ENCODE measurements around the gene CNRIP1.
"Not testable (repeated sequence)": the region's sequence is repeated elsewhere in the genome, so short reads cannot be mapped to it uniquely, and the experiment has no call there.

The CNRIP1 gene, protein sequence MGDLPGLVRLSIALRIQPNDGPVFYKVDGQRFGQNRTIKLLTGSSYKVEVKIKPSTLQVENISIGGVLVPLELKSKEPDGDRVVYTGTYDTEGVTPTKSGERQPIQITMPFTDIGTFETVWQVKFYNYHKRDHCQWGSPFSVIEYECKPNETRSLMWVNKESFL

DNA sequence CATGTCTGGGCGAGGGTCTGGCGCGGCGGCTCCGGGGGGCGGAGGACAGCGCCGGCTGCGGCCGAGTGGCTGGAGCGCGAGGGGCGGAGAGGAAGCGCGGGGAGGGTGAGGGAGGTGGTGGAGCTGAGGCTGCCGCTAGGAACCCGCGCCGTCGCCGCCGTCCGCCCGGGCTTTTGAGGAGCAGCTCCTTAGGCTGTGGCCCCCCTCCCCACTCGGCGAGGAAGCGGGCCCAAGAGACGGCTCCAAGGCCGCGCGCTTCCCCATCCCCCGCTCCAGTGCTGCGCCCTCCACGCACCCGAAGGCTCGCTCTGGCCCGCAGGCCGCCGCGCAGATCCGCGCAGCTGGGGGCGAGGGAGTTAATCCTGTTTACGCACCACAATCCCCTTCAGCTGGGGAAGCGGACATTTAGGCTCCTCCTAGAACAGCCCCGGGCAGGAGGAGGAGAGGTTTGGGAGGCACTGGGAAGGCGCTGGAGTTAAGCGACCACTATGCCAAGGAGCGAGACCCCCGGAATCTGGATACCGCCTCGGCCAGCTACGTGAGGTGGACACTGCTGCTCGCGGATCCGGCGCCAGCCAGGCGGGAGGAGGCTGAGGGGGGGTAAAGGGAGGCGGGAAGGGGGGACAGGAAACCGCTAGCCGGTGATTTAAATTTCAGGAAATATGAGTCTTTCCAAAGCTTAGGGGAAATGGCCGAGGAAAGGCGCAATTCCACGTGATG lies at the start of gene CNRIP1:
Gene CNRIP1, minus strand, starts transcription at position 552 of the 720 bp plus-strand sequence. Its CDS starts 549 bp downstream, at position 3.
- peak; percentile 59 for DNase-seq

DNA sequence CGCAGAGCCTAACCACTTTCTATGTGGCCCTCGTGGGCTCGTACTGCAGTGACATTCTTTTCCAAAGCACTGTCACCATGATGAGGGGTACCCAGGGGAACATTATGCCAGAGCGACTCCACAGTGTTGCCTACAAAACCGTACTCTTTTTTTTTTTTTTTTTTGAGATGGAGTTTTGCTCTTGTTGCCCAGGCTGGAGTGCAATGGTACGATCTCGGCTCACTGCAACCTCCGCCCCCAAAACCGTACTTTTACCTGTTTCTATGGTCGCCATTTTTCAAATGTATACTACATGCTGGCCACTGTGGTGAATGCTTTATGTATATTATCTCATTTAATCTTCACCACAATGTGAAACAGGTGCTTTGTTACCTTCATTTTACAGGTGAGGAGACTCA lies 49.6 kb upstream of the CNRIP1 start:
- no peak for DNase-seq

DNA sequence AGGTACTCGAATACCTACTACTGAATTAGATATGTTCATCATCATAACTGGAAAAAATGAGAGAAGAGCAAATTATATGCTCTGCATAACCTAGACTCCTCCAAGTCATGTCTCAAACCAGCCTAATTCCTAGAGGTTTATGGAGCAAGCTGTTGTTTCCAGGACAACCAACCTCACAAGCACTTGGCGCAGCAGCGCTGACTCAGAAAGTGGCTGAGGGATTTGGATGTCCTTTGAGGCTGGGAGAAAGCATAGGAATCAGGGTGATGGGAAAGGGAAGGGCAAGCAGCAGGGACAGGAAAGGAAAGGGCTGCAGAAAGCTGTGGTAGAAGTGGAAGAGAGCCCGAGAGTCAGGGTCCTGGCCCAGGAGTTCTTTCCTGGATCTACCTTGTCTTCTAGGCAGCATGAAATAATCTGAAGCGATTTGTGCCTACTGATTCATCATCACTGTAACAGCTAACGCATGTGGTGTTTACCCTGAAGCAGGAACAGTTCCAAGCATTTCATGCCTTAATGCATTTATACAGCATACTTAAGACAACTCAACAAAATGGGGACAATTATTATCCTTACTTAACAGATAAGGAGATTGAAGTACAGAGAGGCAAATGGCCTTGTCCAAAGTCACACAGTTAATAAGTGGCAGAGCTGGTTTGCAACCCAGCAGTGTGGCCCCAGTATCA lies 49.0 kb upstream of the CNRIP1 start:
- DNase-seq = no peak

DNA sequence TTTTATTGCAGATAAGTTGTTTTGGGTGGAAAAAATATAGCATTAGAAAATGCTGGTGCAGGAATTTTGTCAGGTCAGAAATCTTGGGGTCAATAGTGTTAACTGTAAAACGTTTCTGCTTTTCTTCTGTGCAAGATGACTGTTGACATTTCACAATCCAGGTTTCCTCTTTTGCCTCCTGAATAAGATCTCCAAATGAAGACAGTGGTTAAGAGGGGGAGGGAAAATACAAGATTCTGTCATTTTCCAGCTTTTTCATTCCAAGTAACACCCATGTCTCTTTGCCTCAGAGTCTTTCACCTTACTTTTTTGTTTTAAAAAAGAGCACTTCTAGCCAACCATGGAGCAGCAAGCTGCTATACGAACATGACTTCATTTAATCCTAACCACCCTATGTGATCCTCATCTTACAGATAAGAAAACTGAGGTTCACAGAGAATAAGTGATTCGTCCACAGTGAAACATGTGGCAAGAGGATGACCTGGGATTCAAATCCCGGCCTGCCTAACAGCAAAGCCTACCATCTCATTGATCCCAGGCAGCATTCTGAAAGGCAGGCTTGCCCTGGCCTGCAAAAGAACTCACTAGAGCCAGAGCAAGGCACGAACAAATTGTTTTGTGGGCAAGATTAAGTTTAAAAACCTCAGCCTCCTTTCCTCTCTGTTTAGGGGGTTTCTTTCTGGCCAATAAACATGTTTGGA lies 48.4 kb upstream of the CNRIP1 start:
- no peak for DNase-seq

DNA sequence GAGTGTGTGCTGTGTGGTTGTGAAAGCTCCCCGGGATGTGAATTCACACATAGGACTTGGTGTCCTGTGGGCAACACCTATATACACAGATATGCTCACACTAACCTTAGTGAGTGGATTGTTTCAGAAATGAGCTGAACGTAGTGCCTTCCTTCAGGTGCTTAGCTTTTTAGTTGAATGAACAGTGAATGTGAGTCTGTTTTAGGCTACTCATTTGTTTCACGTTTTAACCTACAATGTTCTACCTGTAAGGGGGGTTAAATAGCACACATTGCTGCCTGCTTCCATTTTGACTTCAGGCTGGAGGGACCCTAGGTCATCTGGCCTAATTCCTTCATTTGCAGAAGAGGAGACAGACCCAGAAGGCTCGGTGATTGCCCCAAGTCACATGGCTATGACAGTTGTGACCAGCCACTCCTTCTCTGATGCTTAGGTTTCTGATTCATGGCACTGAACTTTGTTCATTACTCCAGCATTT lies 46.4 kb upstream of the CNRIP1 start:
- DNase-seq = no peak

DNA sequence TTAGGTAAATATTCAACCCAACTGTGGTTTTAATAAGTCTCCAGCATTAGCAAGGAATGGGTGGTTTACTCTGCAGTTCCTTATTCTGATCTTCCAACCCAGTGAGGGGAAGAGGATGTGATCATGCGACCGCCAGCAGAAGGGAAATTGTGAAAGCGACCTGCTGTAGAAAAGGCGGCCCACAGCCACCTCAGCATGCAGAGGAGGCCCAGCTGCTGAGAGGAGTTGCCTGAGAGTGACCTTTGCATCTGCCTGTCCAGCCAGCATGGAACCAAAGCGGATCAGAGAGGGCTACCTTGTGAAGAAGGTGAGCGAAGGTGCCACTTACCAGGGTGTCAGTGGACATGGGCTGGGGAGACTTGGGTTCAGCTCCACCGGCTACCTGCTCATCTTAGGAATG lies 45.3 kb upstream of the CNRIP1 start, which contains the start of gene PLEK:
Gene PLEK, plus strand, starts transcription at position 196 of the 400 bp plus-strand sequence. Its CDS starts 70 bp downstream, at position 266.
- no peak for DNase-seq

DNA sequence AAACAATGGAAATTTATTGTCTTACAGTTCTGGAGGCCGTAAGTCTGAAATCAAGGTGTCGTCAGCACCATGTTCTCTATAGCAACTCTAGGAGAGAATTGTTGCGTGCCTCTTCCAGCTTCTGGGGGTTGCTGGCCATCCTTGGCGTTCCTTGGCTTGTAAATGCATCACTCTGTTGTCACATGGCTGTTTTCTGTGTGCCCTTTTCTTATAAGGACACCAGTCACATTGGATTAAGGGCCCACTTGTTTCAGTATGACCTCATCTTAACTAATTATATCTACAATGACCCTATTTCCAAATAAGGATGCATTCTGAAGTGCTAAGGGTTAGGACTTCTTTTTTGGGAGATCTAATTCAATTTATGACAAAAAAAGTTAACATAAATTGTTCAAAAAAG lies 44.0 kb upstream of the CNRIP1 start:
- DNase-seq = no peak

DNA sequence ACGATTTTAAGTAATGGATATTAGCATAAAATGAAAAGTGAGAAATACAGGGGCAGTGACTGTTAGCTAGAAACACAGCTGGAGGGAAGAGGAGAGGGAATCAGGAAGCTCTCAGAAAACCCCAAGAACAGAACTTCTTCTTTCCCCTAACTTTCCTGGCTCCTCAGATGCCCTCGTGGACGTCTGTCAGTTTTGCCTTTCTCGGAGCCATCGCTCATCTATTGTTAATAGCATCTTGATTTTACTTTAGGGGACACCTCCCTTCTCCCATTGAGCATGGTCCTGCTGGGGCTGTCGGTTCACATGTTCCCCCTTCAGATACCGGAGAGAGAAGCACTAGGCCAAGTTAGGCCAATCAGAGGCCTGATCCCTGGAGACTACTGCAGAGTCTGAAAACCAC lies 43.0 kb upstream of the CNRIP1 start:
- DNase-seq = no peak

DNA sequence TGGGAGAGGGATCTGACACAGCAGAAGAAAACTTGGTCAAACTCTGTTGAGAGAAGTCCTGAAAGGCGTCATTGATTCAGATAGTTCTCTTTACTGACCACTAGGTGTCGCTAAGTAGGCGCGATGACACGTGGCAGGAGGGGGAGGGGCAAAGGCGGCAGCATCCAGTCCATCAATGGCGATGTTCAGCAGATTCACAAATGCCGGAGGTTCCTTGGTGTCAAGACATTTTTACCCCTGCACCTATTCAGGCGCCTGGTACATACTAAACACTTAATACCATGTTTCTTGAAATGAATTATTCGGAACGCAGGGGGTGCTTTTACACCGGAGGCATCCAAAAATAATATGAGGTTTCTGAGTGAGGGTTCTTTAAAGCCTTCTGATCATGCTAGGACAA lies 42.3 kb upstream of the CNRIP1 start:
- DNase-seq = no peak

DNA sequence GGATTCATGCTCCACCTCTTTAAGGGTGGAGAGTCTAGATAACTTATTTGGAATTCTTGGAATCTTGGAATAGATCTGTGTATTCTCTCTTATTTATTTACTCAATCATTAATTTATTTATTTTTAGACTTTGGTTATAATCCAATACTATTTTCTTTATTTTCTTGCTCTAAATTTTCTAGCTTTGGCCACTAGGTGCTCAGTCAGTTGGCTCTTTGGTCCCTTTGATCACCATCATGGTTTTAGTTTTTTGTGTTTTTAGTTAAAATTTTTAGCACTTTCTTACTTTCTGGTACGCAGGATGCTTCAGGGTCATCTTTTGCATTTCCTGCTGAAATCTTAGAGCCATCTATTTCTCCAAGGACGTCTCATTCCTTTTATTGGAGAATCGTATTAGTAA lies 40.1 kb upstream of the CNRIP1 start:
- no peak for DNase-seq

DNA sequence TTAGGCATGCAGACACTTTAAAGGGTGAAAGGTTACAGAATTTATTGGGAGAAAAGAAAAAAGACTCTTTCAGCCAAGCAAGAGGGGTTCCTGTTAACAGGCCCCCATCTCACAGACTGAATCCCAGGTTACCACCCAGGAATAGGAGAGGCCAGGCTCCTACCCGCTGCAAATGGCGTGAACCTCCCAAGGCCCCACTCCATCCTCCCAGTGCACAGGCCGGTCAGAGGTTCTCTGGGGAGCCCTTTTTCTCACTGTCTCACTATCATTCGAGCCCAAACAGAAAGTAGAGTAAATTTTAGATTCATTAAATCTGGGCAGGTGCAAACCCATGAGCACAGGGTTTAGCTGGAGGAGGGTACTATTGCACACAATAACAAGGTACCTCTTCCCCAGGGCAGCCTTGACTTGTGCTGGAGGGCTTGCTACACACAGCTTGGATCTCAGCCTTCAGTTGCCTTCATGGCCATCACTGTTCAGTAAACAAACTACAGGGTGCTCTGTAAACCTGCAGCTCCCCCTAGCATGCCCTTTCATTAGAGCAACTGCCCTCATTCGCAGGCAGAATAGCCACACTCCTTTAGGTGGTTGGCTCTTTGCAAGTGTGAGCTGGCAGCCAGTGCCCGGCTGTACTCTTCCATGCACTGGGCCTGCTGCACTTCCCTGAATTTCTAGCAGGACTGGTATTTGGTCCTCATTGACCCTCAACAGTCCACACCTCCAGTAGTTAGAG lies 38.0 kb upstream of the CNRIP1 start:
- peak; percentile 23 for DNase-seq

DNA sequence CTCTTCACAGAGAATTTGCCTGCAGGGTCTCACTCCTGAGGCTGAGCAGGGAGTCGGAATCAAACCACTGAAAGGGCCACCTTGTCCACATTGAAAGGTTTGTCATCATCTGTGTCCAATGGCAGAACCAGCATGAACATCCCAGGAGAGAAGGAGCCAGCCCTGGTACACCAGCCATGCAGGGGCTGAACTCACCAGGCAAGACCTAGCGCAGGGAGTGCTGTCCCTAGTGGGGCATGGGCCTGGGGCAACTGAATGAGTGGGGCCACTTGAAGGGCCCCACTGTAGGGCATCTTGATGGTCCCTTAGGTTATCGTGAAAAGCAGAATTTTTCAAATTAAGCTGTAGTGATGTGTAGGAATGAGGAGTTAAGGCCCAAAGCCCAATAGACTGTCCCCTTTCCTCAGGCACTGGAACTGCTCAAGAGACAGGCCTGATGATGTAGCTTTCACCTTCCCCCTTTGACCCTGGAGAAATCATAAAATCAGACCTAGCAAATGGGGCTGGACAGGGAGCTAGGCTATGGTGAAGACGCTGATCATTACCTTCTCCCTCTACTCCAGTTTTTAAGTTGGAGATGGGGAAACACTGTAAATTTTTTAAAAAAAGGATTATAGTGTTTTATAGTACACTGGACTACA lies 37.0 kb upstream of the CNRIP1 start:
- DNase-seq = no peak

DNA sequence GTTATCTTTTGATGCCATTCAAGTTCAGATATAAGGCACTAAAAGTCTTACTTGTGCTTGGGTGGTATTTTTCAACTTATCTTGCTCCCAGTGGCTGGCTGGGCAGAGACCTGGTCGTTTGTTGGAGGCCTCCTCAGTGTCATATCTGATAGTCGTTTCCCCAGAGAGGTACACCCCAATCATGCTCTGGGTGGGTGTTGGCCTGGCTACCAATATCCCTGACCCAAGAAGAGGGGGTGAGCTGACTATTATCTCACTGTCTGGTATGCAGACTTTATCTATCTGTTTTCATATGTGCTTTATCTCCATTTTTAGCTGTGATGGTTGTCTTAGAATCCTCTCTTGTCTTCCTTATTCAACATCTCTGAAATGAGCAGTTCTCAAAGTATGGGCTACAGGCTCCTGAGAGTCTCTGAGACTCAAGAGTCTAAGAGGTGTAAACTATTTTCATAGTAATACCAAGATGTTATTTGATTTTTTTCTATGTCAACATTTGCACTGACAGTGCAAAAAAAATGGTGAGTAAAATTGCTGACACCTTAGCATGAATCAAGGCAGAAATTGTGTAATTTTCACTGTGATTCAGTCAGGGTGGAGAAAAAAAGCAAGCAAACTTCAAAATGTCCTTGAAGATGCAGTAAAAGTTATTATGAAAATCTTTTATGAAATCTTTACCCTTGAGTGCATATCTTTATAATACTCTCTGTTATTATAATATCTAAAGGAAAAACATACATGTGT lies 33.1 kb upstream of the CNRIP1 start:
- no peak for DNase-seq

DNA sequence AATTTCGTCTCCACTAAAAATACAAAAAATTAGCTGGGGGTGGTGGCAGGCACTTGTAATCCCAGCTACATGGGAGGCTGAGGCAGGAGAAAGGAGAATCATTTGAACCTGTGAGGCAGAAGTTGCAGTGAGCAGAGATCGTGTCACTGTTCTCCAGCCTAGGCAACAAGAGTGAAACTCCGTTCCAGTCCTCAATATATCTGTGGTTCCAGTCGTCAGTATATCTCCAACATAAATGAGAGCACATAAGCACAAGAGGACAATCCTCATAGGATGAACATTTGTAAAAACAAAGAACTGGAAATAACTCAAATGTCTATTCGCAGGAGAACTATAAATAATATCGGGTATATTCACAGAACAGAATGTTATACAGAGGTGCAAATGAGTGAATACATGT lies 32.2 kb upstream of the CNRIP1 start:
- no peak for DNase-seq

DNA sequence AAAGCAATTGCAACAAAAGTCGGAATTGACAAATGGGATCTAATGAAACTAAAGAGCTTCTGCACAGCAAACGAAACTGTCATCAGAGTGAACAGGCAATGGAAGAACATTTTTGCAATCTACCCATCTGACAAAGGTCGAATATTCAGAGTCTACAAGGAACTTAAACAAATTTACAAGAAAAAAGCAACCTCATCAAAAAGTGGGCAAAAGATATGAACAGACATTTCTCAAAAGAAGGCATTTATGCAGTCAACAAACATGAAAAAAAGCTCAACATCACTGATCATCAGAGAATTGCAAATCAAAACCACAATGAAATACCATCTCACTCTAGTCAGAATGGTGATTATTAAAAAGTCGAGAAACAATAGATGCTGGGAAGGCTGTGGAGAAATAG lies 29.3 kb upstream of the CNRIP1 start:
- DNase-seq = not testable (repeated sequence)

DNA sequence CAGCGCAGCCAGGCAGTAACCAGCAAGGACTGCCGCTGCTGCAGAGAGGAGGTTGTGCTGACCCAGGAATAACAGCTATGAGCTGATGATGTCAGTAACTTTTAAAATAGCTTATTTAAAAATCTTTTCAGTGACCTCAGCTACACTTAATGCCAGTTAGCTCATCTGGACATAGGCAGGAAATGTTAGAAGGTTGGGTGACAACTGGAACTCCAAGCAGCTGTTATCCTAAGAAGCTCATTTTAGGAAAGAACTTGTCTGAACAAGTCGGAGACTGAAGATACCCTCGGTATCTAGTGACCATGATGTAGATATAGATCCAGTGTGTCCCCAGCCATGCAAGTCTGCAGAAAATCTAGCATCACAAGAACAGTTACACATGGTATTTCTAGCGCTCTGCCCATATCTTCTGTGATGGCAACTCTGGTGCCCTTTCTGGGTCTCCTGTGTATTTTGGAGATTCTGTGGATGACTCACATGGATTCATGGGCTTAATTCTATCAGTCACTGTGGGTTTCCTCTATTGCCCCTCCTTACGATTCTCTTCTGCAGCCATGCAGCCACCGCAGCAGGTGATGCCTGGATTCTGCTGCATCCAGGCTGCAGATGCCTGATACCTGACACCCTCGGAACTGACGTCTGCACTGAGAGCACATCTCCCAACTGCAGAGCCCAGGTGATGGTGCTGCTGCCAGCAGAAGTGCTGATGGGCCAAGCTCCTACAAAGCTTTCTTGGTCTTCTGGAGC lies 25.6 kb upstream of the CNRIP1 start:
- peak; percentile 69 for DNase-seq

DNA sequence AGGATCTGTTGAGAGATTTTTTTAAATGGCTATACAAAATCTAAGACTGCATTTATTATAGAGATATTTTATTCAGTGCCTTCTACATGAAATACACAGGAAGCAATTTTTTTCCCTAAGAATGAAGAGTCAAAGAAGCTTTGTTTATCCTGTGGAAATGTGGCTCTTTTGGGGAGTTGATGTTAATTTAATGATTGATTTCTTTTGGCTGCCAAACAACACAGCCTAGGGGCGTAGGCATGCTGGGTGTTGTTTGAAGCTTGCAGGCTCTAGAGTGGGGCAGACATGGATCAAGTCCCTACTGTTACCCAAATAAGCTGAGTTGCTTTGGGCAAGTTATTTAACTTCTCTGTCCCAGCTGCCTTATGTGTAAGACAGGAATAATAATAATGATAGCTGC lies 24.3 kb upstream of the CNRIP1 start:
- DNase-seq = no peak

DNA sequence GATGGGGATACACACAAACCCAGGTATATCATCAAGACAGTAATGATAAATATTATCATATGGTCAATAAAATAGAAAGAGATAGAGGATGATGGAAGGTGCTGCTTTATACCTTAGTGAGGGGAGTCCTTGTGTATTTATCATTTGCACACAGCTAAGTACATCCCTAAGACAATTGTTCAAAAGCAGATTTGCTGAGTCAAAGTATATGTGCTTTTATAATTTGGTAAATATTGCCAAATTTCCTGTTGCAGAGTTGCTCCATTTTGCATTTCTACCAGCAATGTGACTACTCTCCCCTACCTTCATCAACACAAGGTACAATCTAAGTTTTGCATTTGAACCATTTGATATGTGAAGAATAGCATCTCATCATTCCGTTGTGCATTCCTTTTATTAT lies 22.7 kb upstream of the CNRIP1 start:
- DNase-seq = no peak

DNA sequence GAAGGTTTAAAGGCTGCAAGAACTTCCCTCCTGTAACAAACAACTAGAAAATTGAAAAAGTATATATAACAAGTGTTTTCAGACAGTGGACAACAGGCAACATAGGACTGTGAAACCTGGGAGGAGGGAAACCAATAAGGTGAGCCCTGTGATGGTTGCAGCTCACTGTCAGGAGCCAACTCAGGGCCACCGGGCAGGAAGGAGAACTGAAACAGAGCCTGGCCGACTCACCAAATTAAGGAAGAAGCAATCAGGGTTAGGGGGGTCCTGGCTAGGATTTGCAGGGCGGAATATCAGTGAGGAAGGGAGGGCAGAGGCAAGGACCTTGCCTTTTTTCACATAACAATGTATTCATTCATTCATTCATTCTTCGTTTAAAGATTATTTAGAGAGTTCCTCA lies 21.8 kb upstream of the CNRIP1 start:
- DNase-seq = no peak

DNA sequence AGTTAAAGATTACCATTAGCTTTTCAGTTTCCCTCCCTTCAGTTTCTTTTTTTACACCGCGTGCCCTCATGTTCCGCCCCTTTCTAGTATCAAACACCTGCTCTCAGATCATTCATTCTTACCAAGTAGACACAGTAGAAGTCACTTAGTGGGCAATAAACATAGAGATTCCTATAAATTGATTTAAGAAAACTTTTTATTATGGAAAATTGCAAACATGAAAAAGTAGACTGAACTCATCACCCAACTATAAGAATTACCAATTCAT lies 21.2 kb upstream of the CNRIP1 start:
- DNase-seq = no peak
